Adipocyte (in vitro differentiated cells): ENCODE measurements around the gene SHF.

Source experiments
- DNase-seq: peaks from one replicate; pipeline ENCODE4 v3.0.0-alpha.2; 2015; ENCODE audit warnings: low read depth
- H3K27me3 ChIP-seq: replicated peaks from 2 replicates; pipeline ENCODE4 v1.7.0; 2013; ENCODE audit warnings: mild to moderate bottlenecking, low read length, moderate library complexity; ENCODE audit not compliant: control insufficient read depth, insufficient read depth
- H3K36me3 ChIP-seq: 2 replicates; pipeline ENCODE4 v1.7.0; 2013; ENCODE audit warnings: low read length, mild to moderate bottlenecking, moderate library complexity; ENCODE audit not compliant: control insufficient read depth, insufficient read depth, severe bottlenecking
- H3K4me1 ChIP-seq: 2 replicates; pipeline ENCODE4 v1.7.0; 2013; ENCODE audit warnings: mild to moderate bottlenecking, low read length, moderate library complexity; ENCODE audit not compliant: control insufficient read depth, insufficient read depth
- H3K4me3 ChIP-seq: 2 replicates; pipeline ENCODE4 v1.7.0; 2013; ENCODE audit warnings: mild to moderate bottlenecking, low read length, moderate library complexity
- H3K9ac ChIP-seq: 2 replicates; pipeline ENCODE4 v1.7.0; 2013; ENCODE audit warnings: mild to moderate bottlenecking, low read length, moderate library complexity
- H3K9me3 ChIP-seq: 2 replicates; pipeline ENCODE4 v1.7.0; 2013; ENCODE audit warnings: mild to moderate bottlenecking, low read length, moderate library complexity; ENCODE audit not compliant: control insufficient read depth

The SHF gene

GRCh38 chr15:45197512-45197911 lies 9.7 kb upstream of the SHF start:
- H3K27me3 ChIP-seq, result no peaks in the 10 kb centered on the region
- no peaks in the 10 kb centered on the region for H3K9me3 ChIP-seq
- H3K4me3 ChIP-seq, result peak overlapping the region; percentile 76
- H3K36me3 ChIP-seq, result no peaks in the 10 kb centered on the region
- peak overlapping the region; percentile 69 for H3K9ac ChIP-seq
- H3K4me1 ChIP-seq, result peaks cover 8% of the 10 kb centered on the region
- no peak for DNase-seq

- Histone ChIP-seq H3K4me1 (peaks cover 15% of the 10 kb centered on the region), H3K9me3 (no peaks in the 10 kb centered on the region), H3K27me3 (peaks cover 19% of the 10 kb centered on the region), H3K4me3 (no peak overlapping the region), H3K36me3 (no peaks in the 10 kb centered on the region), H3K9ac (no peak overlapping the region)
- DNase-seq, result no peak
These were observed 230 bp downstream of the SHF start for GRCh38 chr15:45187578-45187893.

GRCh38 chr15:45186771-45187577 lies 792 bp downstream of the SHF start:
- DNase-seq, result peak; percentile 32
- Histone ChIP-seq H3K9ac (no peak overlapping the region), H3K27me3 (peaks cover 19% of the 10 kb centered on the region), H3K4me3 (peak overlapping the region; percentile 52), H3K4me1 (peaks cover 15% of the 10 kb centered on the region), H3K9me3 (no peaks in the 10 kb centered on the region), H3K36me3 (no peaks in the 10 kb centered on the region)

GRCh38 chr15:45185903-45186770 lies 1.6 kb downstream of the SHF start:
- Histone ChIP-seq H3K4me1 (peaks cover 15% of the 10 kb centered on the region), H3K9ac (no peak overlapping the region), H3K4me3 (peak overlapping the region; percentile 52), H3K27me3 (peaks cover 19% of the 10 kb centered on the region), H3K9me3 (no peaks in the 10 kb centered on the region), H3K36me3 (no peaks in the 10 kb centered on the region)
- peak; percentile 46 for DNase-seq

- Histone ChIP-seq H3K36me3 (no peaks in the 10 kb centered on the region), H3K9me3 (no peaks in the 10 kb centered on the region), H3K9ac (no peak overlapping the region), H3K4me1 (peaks cover 15% of the 10 kb centered on the region), H3K27me3 (peaks cover 12% of the 10 kb centered on the region), H3K4me3 (no peak overlapping the region)
- DNase-seq, result no peak
These were observed 2.5 kb downstream of the SHF start for GRCh38 chr15:45185069-45185779.

- Histone ChIP-seq H3K9ac (no peak overlapping the region), H3K36me3 (no peaks in the 10 kb centered on the region), H3K4me3 (no peak overlapping the region), H3K9me3 (no peaks in the 10 kb centered on the region), H3K4me1 (peaks cover 15% of the 10 kb centered on the region), H3K27me3 (peaks cover 6% of the 10 kb centered on the region)
- no peak for DNase-seq
These were observed 3.2 kb downstream of the SHF start for GRCh38 chr15:45184562-45185041.

GRCh38 chr15:45183511-45183910 lies 4.3 kb downstream of the SHF start:
- Histone ChIP-seq H3K36me3 (no peaks in the 10 kb centered on the region), H3K9me3 (no peaks in the 10 kb centered on the region), H3K27me3 (peaks cover 3% of the 10 kb centered on the region), H3K9ac (no peak overlapping the region), H3K4me3 (no peak overlapping the region), H3K4me1 (peaks cover 14% of the 10 kb centered on the region)
- no peak for DNase-seq

GRCh38 chr15:45182996-45183395 lies 4.8 kb downstream of the SHF start:
- no peaks in the 10 kb centered on the region for H3K27me3 ChIP-seq
- peaks cover 9% of the 10 kb centered on the region for H3K4me1 ChIP-seq
- no peak overlapping the region for H3K9ac ChIP-seq
- no peaks in the 10 kb centered on the region for H3K36me3 ChIP-seq
- no peak overlapping the region for H3K4me3 ChIP-seq
- H3K9me3 ChIP-seq, result no peaks in the 10 kb centered on the region
- no peak for DNase-seq

- Histone ChIP-seq H3K9me3 (no peaks in the 10 kb centered on the region), H3K27me3 (no peaks in the 10 kb centered on the region), H3K9ac (no peak overlapping the region), H3K36me3 (no peaks in the 10 kb centered on the region), H3K4me3 (no peak overlapping the region), H3K4me1 (peaks cover 7% of the 10 kb centered on the region)
- DNase-seq, result no peak
These were observed 6.1 kb downstream of the SHF start for GRCh38 chr15:45181491-45182285.

GRCh38 chr15:45180648-45181436 lies 6.9 kb downstream of the SHF start:
- Histone ChIP-seq H3K4me3 (no peak overlapping the region), H3K36me3 (no peaks in the 10 kb centered on the region), H3K4me1 (no peaks in the 10 kb centered on the region), H3K9ac (no peak overlapping the region), H3K9me3 (no peaks in the 10 kb centered on the region), H3K27me3 (no peaks in the 10 kb centered on the region)
- no peak for DNase-seq
